GM19395 (cell line): ENCODE results near the gene OR2V2.
"Not testable (repeated sequence)": the region's sequence is repeated elsewhere in the genome, so short reads cannot be mapped to it uniquely, and the experiment has no call there.

ENCODE experiments used
- ATAC-seq: cut with Tn5 transposase; IDR thresholded peaks from one replicate; pipeline ENCODE4 v1.9.1; 2021; ENCODE audit warnings: mild to moderate bottlenecking, moderate library complexity; ENCODE audit not compliant: unreplicated experiment

OR2V2 gene

DNA sequence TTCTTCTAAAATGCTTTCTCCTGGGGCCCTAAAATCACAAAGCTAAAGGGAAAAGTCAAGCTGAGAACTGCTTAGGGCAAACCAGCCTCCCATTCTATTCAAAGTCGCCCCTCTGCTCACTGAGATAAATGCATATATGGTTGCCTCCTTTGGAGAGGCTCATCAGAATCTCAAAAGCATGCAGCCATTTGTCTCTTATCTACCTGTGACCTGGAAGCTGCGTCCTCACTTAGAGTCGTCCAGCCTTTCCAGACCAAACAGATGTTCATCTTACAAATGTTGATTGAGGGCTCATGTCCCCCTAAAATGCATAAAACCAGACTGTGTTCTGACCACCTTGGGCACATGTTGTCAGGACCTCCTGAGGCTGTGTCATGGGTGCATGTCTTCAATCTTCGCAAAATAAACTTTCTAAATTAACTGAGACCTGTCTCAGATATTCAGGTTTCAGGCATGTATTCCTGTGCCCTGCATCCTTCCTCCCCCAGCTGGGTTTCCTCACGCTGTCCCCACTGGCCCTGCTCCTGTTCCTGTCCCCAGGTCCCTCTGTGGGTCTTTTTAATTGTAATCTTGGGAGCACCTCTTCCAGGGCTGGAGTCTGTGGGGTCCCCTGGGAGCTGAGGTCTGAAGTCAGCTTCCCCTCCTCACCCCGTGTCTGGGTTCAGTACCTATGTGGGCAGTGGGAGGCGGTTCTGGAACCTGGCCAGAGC is at the start of gene OR2V2:
OR2V2 (plus strand) TSS at position 660 of the 710 bp plus-strand sequence. CDS start 7,357 bp downstream, outside the sequence.
- ATAC-seq: not testable (repeated sequence)

GRCh38 chr5:181097759-181098491 is 49.5 kb upstream of the OR2V2 start:
- not testable (repeated sequence) for ATAC-seq

DNA sequence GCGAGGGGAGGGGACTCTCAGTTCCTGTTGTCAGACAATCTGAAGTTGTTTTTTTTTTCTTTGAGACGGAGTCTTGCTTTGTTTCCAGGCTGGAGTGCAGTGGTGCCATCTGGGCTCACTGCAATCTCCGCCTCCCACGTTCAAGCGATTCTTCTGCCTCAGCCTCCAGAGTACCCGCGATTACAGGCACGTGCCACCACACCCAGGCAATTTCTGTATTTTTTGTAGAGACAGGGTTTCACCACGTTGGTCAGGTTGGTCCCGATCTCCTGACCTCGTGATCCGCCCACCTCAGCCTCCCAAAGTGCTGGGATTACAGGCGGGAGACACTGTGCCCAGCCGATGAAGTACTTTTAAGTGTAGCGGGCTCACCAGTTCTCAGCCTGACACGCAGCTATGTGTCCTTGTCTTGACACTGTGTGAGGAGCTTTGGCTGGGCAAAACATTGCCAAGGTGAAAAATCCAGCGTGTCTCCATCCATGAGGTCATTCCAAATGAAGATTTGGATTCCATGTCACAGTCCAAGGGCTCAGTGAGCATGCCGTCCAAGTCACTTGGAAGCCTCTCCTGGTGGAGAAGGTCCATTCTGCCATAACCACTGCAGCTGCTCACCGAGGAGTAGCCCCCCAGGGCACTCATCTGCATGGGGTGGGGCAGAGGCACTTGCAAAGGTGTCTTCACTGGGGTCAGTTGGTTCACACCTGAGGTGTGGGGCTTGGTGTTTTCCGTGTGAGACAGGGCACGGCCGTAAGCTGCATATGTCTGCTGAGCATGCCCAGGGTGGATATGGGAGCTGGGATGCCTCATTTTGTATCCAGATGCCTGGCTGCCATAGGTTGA is 48.4 kb upstream of the OR2V2 start:
- ATAC-seq: no peak

DNA sequence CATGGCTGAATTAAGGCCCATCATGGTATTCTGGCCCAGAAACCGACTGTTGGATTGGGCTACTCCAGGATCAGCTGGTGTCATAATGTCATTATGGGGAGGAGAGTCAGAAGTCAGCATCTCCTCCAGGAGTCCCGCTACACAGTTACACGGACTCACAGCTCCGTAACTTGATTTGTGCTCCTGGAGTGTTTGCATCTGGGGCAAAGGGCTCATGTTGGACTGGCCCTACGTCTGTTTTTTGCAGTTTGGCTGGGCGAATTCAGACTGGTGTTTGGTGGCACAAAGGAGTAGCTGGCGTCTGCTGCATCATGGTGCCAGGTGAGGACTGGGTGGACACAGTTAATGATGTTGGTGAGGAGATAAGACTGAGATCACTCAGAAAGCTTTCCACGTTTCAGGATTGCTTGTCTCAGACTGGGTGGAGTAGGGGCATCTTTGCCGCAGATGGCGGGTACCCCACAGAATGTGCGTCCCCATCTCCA is 47.7 kb upstream of the OR2V2 start:
- ATAC-seq: no peak

DNA sequence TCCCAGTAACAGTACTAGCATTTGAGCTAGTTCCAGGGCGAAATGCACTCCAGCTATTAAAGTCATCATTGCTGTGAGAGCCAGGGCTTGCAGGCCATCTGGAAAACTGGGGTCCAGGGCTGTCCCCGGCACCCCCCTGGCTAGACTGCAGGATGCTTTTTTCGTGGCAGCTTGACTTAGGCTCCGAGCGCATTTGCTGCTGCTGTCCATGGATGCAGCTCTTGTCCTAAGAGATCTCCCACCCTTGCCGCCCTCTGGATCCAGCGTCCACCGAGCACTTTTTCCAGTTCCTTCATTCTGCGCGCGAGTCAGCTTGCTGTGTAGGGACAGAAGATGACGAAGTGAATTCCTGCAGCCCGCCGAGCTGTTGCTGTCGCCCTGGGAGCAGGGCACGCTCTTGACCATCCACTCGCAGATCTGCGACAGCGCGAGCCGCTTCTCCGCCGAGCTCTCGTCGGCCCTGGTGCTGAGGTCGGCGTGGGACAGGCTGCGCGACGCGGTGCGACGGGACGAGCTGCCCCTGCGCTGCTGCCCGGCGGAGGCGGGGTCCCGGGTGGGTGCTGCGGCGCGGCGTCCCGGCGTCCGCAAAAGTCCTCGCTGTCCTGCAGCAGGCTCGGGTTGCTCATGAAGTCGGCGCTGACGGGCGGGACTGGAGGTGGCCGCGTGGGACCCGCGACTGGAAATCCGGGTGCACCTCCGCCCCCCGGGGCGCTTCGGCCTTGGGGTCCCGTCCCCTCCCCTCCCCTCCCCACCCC is 47.1 kb upstream of the OR2V2 start:
- no peak for ATAC-seq

GRCh38 chr5:181101030-181101641 is 46.2 kb upstream of the OR2V2 start:
- ATAC-seq: not testable (repeated sequence)

GRCh38 chr5:181101930-181102674 is 45.3 kb upstream of the OR2V2 start:
- not testable (repeated sequence) for ATAC-seq

GRCh38 chr5:181104259-181104568 is 43.2 kb upstream of the OR2V2 start:
- not testable (repeated sequence) for ATAC-seq

- ATAC-seq: not testable (repeated sequence)
Observed at GRCh38 chr5:181104606-181105390, 42.6 kb upstream of the OR2V2 start.

DNA sequence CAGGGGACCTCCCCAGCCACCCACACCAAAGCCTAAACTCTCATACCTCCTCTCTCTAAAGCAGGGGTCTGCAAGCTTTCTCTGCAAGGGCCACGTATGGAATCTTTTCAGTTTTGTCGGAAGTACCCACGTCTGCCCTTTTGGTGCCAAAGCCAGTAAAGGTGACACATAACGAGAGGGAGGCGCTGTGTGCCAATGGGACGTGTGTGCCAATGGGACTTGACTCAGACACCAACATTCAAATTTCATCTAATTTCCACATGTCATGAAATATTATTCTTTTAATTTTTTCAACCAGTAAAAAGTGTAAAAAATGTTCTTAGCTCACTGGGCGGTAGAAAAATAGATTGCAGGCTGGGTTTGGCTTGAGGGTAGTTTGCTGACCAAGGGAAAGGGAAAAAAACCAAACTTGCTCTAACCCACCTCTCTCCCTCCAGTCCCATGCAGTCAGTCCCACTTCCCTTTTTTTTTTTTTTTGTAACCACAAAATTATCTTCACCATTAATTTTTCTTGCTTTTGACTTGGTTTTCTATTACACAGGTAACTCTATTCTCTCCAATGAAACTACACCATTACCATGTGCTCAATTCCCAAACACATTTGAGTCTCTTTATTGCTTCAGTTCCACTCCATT is 41.9 kb upstream of the OR2V2 start:
- no peak for ATAC-seq

GRCh38 chr5:181107699-181108098 is 39.7 kb upstream of the OR2V2 start:
- no peak for ATAC-seq

DNA sequence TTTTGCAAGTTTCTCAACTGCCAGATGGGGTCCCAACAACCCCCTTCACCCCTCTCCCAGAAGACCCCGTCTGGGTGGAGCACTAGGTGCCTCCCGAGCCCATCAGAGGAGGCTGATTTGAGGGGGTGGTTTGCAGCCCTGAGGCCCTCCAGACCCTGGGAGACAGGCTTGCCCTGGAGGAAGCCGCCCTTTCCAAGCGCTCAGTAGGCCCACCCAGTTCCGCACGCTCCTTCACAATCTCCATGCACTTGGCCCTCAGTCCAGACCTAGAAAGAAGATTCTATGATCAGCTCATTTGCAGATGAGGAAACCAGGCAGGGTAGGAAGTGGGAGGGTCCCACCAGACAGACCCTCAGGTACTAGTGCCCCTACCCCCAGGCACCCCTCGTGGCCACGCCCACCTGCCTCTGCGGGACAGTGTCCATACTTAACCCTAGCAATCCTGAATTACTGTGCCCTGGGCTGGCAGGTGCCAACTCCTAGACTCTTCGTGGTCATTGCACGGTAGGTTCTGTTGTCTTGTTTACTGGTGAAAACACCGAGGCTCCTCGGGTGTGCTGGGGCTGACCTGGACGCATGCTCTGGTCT is 38.7 kb upstream of the OR2V2 start:
- no peak for ATAC-seq

DNA sequence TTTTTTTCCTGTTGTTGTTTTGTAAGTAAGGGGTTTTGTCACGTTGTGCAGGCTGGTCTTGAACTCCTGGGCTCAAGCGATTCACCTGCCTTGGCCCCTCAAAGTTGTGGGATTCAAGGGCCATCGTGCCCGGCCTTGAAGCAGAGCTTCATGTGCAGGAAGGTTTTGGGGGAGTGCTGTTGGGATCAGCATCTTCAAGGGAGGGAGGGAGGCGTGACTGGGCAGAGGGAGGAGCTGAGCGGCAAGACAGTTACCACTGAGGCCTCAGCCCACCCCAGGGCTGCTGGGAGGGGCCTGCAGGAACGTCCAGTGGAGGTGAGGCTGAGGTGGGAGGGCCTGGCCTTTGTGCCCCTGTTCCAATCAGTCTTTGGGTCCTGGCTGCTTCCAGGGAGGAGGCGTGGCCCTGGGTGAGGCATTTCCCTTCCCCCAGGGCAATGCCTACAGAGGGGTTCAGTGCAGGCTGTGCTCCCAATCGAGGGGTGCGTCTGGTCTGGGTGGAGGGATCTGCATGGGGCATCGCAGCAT is 37.8 kb upstream of the OR2V2 start:
- no peak for ATAC-seq

DNA sequence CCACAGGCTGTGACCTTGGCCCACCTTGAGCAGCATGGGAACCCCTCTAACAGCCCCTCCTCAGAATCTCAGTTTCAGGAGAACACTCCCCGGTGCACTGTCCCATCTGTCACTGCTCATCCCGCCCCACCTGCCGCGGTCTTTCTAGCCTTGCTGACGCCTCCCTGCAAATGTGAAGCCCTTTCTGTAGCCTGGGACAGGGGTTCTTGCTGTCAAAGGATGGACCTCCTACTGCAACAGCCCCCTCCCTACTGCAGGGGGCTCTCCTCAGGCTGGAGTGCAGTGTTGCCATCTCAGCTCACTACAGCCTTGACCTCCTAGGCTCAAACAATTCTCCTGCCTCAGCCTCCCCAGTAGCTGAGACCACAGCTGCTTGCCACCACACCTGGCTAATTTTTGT is 36.4 kb upstream of the OR2V2 start:
- no peak for ATAC-seq

DNA sequence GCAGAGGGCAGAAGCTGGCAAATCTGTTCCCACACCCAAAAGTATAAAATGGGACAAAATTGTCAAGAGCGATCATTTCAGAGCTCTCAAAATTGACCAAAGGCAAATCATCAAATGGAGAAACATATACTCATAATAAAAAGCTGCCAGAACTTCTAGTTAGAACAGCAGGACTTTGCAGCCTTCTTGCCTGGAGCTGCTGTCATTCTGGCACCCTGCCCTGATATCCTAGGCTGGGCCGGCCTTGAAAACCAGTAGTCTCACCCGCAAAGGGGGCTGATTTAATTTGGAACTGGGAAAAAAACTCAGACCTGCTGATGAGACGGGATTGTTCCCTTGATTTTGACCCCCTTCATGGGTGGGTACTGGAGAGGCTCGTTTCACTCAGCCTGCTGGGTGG is 34.9 kb upstream of the OR2V2 start:
- ATAC-seq: no peak

DNA sequence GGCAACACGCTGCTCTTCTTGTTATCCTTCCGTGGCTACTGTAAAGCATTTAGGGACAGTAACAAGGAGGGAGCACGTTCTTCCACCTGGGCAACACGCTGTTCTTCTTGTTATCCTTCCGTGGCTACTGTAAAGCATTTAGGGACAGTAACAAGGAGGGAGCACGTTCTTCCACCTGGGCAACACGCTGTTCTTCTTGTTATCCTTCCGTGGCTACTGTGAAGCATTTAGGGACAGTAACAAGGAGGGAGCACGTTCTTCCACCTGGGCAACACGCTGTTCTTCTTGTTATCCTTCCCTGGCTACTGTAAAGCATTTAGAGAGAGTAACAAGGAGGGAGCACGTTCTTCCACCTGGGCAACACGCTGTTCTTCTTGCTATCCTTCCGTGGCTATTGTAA is 33.8 kb upstream of the OR2V2 start:
- not testable (repeated sequence) for ATAC-seq

GRCh38 chr5:181114284-181114843 is 33.0 kb upstream of the OR2V2 start:
- ATAC-seq: no peak
